Nephron progenitor cell (in vitro differentiated cells): ENCODE measurements around the gene MARCHF3.

Experiments used
- DNase-seq: peaks from one replicate; pipeline ENCODE4 v3.0.0; 2021
- H3K27ac Mint-ChIP-seq: 2 replicates; pipeline ENCODE4 v1.8.0; 2021; ENCODE audit warnings: mild to moderate bottlenecking, moderate library complexity, mixed read lengths
- H3K27me3 Mint-ChIP-seq: 2 replicates; pipeline ENCODE4 v1.8.0; 2021; ENCODE audit warnings: mild to moderate bottlenecking, low read depth, mixed read lengths; ENCODE audit not compliant: poor library complexity
- H3K36me3 Mint-ChIP-seq: 2 replicates; pipeline ENCODE4 v1.8.0; 2021; ENCODE audit warnings: low read depth, mixed read lengths
- H3K4me1 Mint-ChIP-seq: 2 replicates; pipeline ENCODE4 v1.8.0; 2021; ENCODE audit warnings: mixed read lengths
- H3K4me3 Mint-ChIP-seq: 2 replicates; pipeline ENCODE4 v1.8.0; 2021; ENCODE audit warnings: mild to moderate bottlenecking, moderate library complexity, mixed read lengths
- H3K9me3 Mint-ChIP-seq: 2 replicates; pipeline ENCODE4 v1.8.0; 2021; ENCODE audit warnings: mild to moderate bottlenecking, moderate library complexity, mixed read lengths
- CTCF ChIP-seq: fragments of 200-600 bp; sonication (generic); IDR thresholded peaks from 2 replicates; pipeline ENCODE4 v1.5.0; 2021; ENCODE audit warnings: antibody characterized with exemption

Gene MARCHF3

GRCh38 chr5:126927429-126927828 lies 102.9 kb downstream of the MARCHF3 start:
- H3K9me3 Mint-ChIP-seq: peaks cover 3% of the 10 kb centered on the region
- H3K27me3 Mint-ChIP-seq: peaks cover 9% of the 10 kb centered on the region
- peak; percentile 22 for DNase-seq
- H3K36me3 Mint-ChIP-seq: no peaks in the 10 kb centered on the region
- H3K4me3 Mint-ChIP-seq: no peak overlapping the region
- TF ChIP-seq CTCF: no peak
- no peak overlapping the region for H3K27ac Mint-ChIP-seq
- H3K4me1 Mint-ChIP-seq: peaks cover 73% of the 10 kb centered on the region

GRCh38 chr5:126926187-126926586 lies 104.2 kb downstream of the MARCHF3 start:
- Mint-ChIP-seq H3K4me1 (peaks cover 69% of the 10 kb centered on the region), H3K27me3 (peaks cover 9% of the 10 kb centered on the region), H3K9me3 (no peaks in the 10 kb centered on the region), H3K36me3 (no peaks in the 10 kb centered on the region), H3K4me3 (no peak overlapping the region), H3K27ac (no peak overlapping the region)
- no peak for TF ChIP-seq CTCF
- DNase-seq: no peak

GRCh38 chr5:126925482-126925881 lies 104.9 kb downstream of the MARCHF3 start:
- no peak overlapping the region for H3K27ac Mint-ChIP-seq
- H3K36me3 Mint-ChIP-seq: no peaks in the 10 kb centered on the region
- peaks cover 9% of the 10 kb centered on the region for H3K27me3 Mint-ChIP-seq
- peaks cover 69% of the 10 kb centered on the region for H3K4me1 Mint-ChIP-seq
- no peaks in the 10 kb centered on the region for H3K9me3 Mint-ChIP-seq
- no peak overlapping the region for H3K4me3 Mint-ChIP-seq
- DNase-seq: no peak
- no peak for TF ChIP-seq CTCF

GRCh38 chr5:126924331-126925033 lies 105.9 kb downstream of the MARCHF3 start:
- Mint-ChIP-seq H3K4me1 (peaks cover 77% of the 10 kb centered on the region), H3K4me3 (no peak overlapping the region), H3K27me3 (peaks cover 6% of the 10 kb centered on the region), H3K9me3 (no peaks in the 10 kb centered on the region), H3K27ac (peak overlapping the region; percentile 48), H3K36me3 (no peaks in the 10 kb centered on the region)
- DNase-seq: no peak
- no peak for TF ChIP-seq CTCF

GRCh38 chr5:126921241-126922091 lies 108.9 kb downstream of the MARCHF3 start:
- DNase-seq: no peak
- peak overlapping the region; percentile 6 for H3K4me3 Mint-ChIP-seq

More at GRCh38 chr5:126921241-126922091, 108.9 kb downstream of the MARCHF3 start:
- peaks cover 4% of the 10 kb centered on the region for H3K27me3 Mint-ChIP-seq
- H3K4me1 Mint-ChIP-seq: peaks cover 89% of the 10 kb centered on the region
- TF ChIP-seq CTCF: no peak
- H3K9me3 Mint-ChIP-seq: no peaks in the 10 kb centered on the region
- H3K36me3 Mint-ChIP-seq: no peaks in the 10 kb centered on the region
- H3K27ac Mint-ChIP-seq: peak overlapping the region; percentile 69
